Caco-2 (cell line): ENCODE measurements around the gene FYTTD1. TPM values are rescaled to one million over a fixed set of nuclear protein-coding genes. Genes with fewer than 3 reads are reported as not detected.

Source experiments
- BruUV-seq: library from RNA; stranded (reverse); fragments of 400-500 nt; replicated peaks from 2 replicates; lab custom pipeline; 2021; lab: Mats Ljungman, UMichigan
- CTCF ChIA-PET: fragments of 300-600 bp; sonication (Branson Sonifier 250); formaldehyde crosslinking; loops from one replicate; lab custom pipeline; 2022; ENCODE audit warnings: antibody characterized with exemption; lab: Charles Lee
- POLR2A ChIA-PET: fragments of 300-600 bp; sonication (Branson Sonifier 250); formaldehyde crosslinking; loops from one replicate; lab custom pipeline; 2022; ENCODE audit warnings: antibody characterized with exemption; lab: Charles Lee
- DNase-seq, 2 experiments: peaks; one replicate each; pipeline versions ENCODE4 v3.0.0 to v3.0.0-alpha.2; 2020 to 2022
- H3K27me3 ChIP-seq: replicated peaks from 2 replicates; pipeline ENCODE4 v1.6.0; 2011; ENCODE audit warnings: low read length; ENCODE audit not compliant: control insufficient read depth, insufficient read depth
- H3K36me3 ChIP-seq: 2 replicates; pipeline ENCODE4 v1.5.1; 2011; ENCODE audit warnings: low read length; ENCODE audit not compliant: control insufficient read depth, insufficient read depth
- H3K4me1 ChIP-seq: fragments of 250-450 bp; sonication (Bioruptor Pico); 2 replicates; pipeline ENCODE4 v1.5.1; 2020; ENCODE audit warnings: mild to moderate bottlenecking
- H3K4me3 ChIP-seq: 2 replicates; pipeline ENCODE4 v1.5.1; 2011; ENCODE audit warnings: low read depth, mild to moderate bottlenecking, control low read depth, low read length
- H3K9me3 ChIP-seq: fragments of 250-450 bp; sonication (Bioruptor Pico); 2 replicates; pipeline ENCODE4 v1.5.1; 2020; ENCODE audit warnings: mild to moderate bottlenecking, moderate library complexity
- H3K27ac Mint-ChIP-seq: one replicate; pipeline ENCODE4 v1.8.0; 2022; ENCODE audit warnings: mixed read lengths; ENCODE audit not compliant: unreplicated experiment
- H3K27me3 Mint-ChIP-seq: one replicate; pipeline ENCODE4 v1.8.0; 2022; ENCODE audit warnings: mixed read lengths; ENCODE audit not compliant: insufficient read depth, unreplicated experiment
- H3K36me3 Mint-ChIP-seq: one replicate; pipeline ENCODE4 v1.8.0; 2022; ENCODE audit warnings: mild to moderate bottlenecking, mixed read lengths; ENCODE audit not compliant: insufficient read depth, unreplicated experiment
- H3K4me1 Mint-ChIP-seq: one replicate; pipeline ENCODE4 v1.8.0; 2022; ENCODE audit warnings: low read depth, mixed read lengths; ENCODE audit not compliant: unreplicated experiment
- H3K4me3 Mint-ChIP-seq: one replicate; pipeline ENCODE4 v1.8.0; 2022; ENCODE audit warnings: mild to moderate bottlenecking, moderate library complexity, mixed read lengths; ENCODE audit not compliant: unreplicated experiment
- H3K9me3 Mint-ChIP-seq: one replicate; pipeline ENCODE4 v1.8.0; 2022; ENCODE audit warnings: mixed read lengths; ENCODE audit not compliant: unreplicated experiment
- CTCF ChIP-seq, 2 experiments: fragments of 200-600 bp in 1 of 2; IDR thresholded peaks; 1 replicate in 1 of 2; 2 replicates in 1 of 2; pipeline versions ENCODE4 v1.5.1 to v1.8.0; 2011 to 2022; ENCODE audit warnings: antibody characterized with exemption in 1 of 2, control low read depth in 1 of 2, inconsistent platforms in 1 of 2, low read depth in 1 of 2, low read length in 1 of 2, mild to moderate bottlenecking in 1 of 2, moderate library complexity in 1 of 2; ENCODE audit not compliant: insufficient read depth in 1 of 2, severe bottlenecking in 1 of 2, unreplicated experiment in 1 of 2
- intact Hi-C: fragments of 100-400 bp; cut with micrococcal nuclease; formaldehyde crosslinking; loops from one replicate; pipeline ENCODE4 v1.10.0; 2022; ENCODE audit not compliant: unreplicated experiment
- total RNA-seq: library from RNA; stranded (reverse); gene quantifications from 2 replicates; pipeline ENCODE4 v1.2.3, GENCODE V29; 2022

Gene FYTTD1
- total RNA-seq, 1 experiment from 2014 or later, result 41.6 TPM

DNA sequence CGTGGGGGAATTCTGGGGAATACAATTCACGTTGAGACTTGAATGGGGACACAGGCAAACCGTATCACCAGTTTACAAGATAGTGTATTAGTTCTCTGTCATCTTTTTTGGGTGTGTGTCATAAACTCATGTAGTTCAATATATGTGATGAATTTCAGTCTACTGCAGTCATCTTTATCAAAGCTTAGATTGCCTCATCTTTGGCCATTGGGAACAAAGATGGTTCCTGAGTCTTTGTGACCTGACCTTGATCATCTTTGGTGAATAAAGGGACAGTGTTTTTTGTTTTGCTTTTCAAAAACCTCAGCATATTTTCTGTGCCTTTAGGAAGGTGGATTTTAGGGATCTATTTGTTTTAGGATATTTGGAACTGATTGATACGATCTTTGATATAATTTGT is 64.7 kb downstream of the FYTTD1 start:
- Mint-ChIP-seq H3K4me1 (no peaks in the 10 kb centered on the region), H3K9me3 (no peaks in the 10 kb centered on the region), H3K27ac (no peak overlapping the region), H3K27me3 (no peaks in the 10 kb centered on the region), H3K4me3 (no peak overlapping the region), H3K36me3 (peaks cover 12% of the 10 kb centered on the region)
- CTCF ChIA-PET, result no interaction called here
- Histone ChIP-seq H3K27me3 (no peaks in the 10 kb centered on the region), H3K4me1 (no peaks in the 10 kb centered on the region), H3K36me3 (no peaks in the 10 kb centered on the region), H3K4me3 (no peak overlapping the region), H3K9me3 (no peaks in the 10 kb centered on the region)
- intact Hi-C loops, result no loop called here
- no peak for TF ChIP-seq CTCF (IDR thresholded peaks at IDR 0.05; ENCODE audit: insufficient read depth in 1 of 2, low read depth in 1 of 2, low read length in 1 of 2, severe bottlenecking in 1 of 2, unreplicated experiment in 1 of 2)
- BruUV-seq, result no TSS peak
- POLR2A ChIA-PET, result no interaction called here
- no peak for DNase-seq

- Mint-ChIP-seq H3K27ac (peak overlapping the region; percentile 70), H3K9me3 (no peaks in the 10 kb centered on the region), H3K27me3 (no peaks in the 10 kb centered on the region), H3K4me3 (peak overlapping the region; percentile 41), H3K4me1 (peaks cover 15% of the 10 kb centered on the region), H3K36me3 (peaks cover 38% of the 10 kb centered on the region)
- ChIA-PET POLR2A (no interaction called here), CTCF (interaction anchor here (0.5 to 1.2 kb wide), 3 partner anchors 11 to 71 kb away, joined by 3 to 8 read pairs (median 3); no protein-coding TSS in a partner anchor)
- Histone ChIP-seq H3K27me3 (no peaks in the 10 kb centered on the region), H3K4me1 (peaks cover 26% of the 10 kb centered on the region), H3K9me3 (no peaks in the 10 kb centered on the region), H3K36me3 (no peaks in the 10 kb centered on the region), H3K4me3 (no peak overlapping the region)
- no peak for TF ChIP-seq CTCF (IDR thresholded peaks at IDR 0.05; ENCODE audit: insufficient read depth in 1 of 2, low read depth in 1 of 2, low read length in 1 of 2, severe bottlenecking in 1 of 2, unreplicated experiment in 1 of 2)
- no TSS peak for BruUV-seq
- intact Hi-C loops, result no loop called here
- peak; percentile 57 to 62 for DNase-seq
Observed at GRCh38 chr3:197820550-197821335, 71.1 kb downstream of the FYTTD1 start.

DNA sequence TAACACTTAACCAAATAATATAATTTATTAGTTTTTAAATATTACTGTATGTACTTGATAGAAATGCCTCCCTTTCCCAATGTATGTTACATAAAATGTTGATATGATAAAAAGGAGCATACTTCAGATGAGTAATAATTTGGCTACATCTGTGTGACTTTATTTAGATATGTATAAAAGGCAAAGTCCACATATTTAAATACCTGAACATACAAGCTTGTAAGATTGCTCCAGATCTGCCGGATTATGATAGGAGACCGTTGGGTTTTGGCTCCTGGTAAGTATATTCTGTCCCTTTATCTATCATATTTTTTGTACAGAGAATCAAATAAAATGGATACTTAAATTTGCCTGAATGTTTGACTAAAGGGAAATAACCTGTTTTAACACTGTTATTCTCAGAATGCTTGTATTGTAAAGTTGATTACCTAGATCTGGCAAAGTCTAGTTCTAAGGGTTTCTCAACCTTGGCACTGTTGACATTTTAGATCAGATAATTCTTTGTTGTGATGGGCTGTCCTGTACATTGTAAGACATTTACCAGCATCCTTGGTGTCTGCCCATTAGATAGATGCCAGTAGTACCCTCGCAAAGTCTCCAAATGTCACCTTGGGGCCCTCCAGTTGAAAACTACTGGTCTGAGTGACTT is 79.8 kb downstream of the FYTTD1 start:
- CTCF ChIA-PET, result no interaction called here
- Mint-ChIP-seq H3K27me3 (no peaks in the 10 kb centered on the region), H3K36me3 (peaks cover 44% of the 10 kb centered on the region), H3K27ac (no peak overlapping the region), H3K9me3 (no peaks in the 10 kb centered on the region), H3K4me1 (peaks cover 1% of the 10 kb centered on the region), H3K4me3 (no peak overlapping the region)
- no peak for DNase-seq
- H3K4me1 ChIP-seq, result no peaks in the 10 kb centered on the region
- intact Hi-C loops, result no loop called here
- H3K27me3 ChIP-seq, result no peaks in the 10 kb centered on the region
- POLR2A ChIA-PET, result no interaction called here
- no TSS peak for BruUV-seq
- H3K36me3 ChIP-seq, result no peaks in the 10 kb centered on the region
- no peak overlapping the region for H3K4me3 ChIP-seq
- no peak for TF ChIP-seq CTCF (IDR thresholded peaks at IDR 0.05; ENCODE audit: insufficient read depth in 1 of 2, low read depth in 1 of 2, low read length in 1 of 2, severe bottlenecking in 1 of 2, unreplicated experiment in 1 of 2)
- H3K9me3 ChIP-seq, result no peaks in the 10 kb centered on the region
